H1 (cell line): ENCODE data around the gene FCN2.

Experiments used
- ATF3 ChIP-seq: IDR thresholded peaks from 2 replicates; pipeline ENCODE4 v1.6.1; 2011; ENCODE audit warnings: low read depth, mild to moderate bottlenecking, low read length; ENCODE audit not compliant: insufficient read depth
- CTCF ChIP-seq, 3 experiments: IDR thresholded peaks; 1 replicate in 2 of 3; 2 replicates in 1 of 3; pipeline versions ENCODE4 v1.5.1 to v1.6.1; 2011; ENCODE audit warnings: low read length in 3 of 3, mild to moderate bottlenecking in 3 of 3, inconsistent platforms in 2 of 3, low read depth in 1 of 3, moderate library complexity in 1 of 3; ENCODE audit not compliant: insufficient read depth in 1 of 3; ENCODE audit errors: control extremely low read depth in 1 of 3
- MAFK ChIP-seq: IDR thresholded peaks from 2 replicates; pipeline ENCODE4 v1.6.1; 2012; ENCODE audit warnings: low read depth, mild to moderate bottlenecking, improper control_type of control experiment, low read length
- POLR2A ChIP-seq, 2 experiments: IDR thresholded peaks; 1 replicate in 1 of 2; 2 replicates in 1 of 2; pipeline ENCODE4 v1.6.1; 2011; ENCODE audit warnings: low read depth in 2 of 2, low read length in 2 of 2, mild to moderate bottlenecking in 2 of 2; ENCODE audit errors: control extremely low read depth in 1 of 2
- SIX5 ChIP-seq: IDR thresholded peaks from 2 replicates; pipeline ENCODE4 v1.6.1; 2011; ENCODE audit warnings: mild to moderate bottlenecking, low read depth, low read length

GRCh38 chr9:134889386-134890154 lies 9.0 kb downstream of the FCN2 start:
- no peak for TF ChIP-seq CTCF (IDR thresholded peaks at IDR 0.05; ENCODE audit: control extremely low read depth in 1 of 3, insufficient read depth in 1 of 3, low read depth in 1 of 3, low read length in 3 of 3)
- no peak for TF ChIP-seq SIX5
- TF ChIP-seq MAFK, result no peak
- TF ChIP-seq ATF3, result no peak
- TF ChIP-seq POLR2A (IDR thresholded peaks at IDR 0.05; ENCODE audit: control extremely low read depth in 1 of 2, low read depth in 2 of 2, low read length in 2 of 2), result no peak
